Measurements from ENCODE around the gene QKI. TPM values are rescaled to one million over a fixed set of nuclear protein-coding genes. Genes with fewer than 3 reads are reported as not detected.

The QKI gene
- total RNA-seq, 1 donor from 2014 or later = 95.0 TPM

- H3K4me3 ChIP-seq (ENCODE audit: low read depth, low read length) = no peak overlapping the region
- TF ChIP-seq CTCF (conservative IDR thresholded peaks at IDR 0.05; ENCODE audit: low read depth, low read length) = no peak
- no peak for DNase-seq (ENCODE audit: low read depth)
Observed at GRCh38 chr6:163564534-163564933, 150.0 kb downstream of the QKI start.

- TF ChIP-seq CTCF (conservative IDR thresholded peaks at IDR 0.05; ENCODE audit: low read depth, low read length) = no peak
- no peak overlapping the region for H3K4me3 ChIP-seq (ENCODE audit: low read depth, low read length)
- DNase-seq (ENCODE audit: low read depth) = no peak
Observed at GRCh38 chr6:163565140-163565539, 150.6 kb downstream of the QKI start.

- no peak for DNase-seq (ENCODE audit: low read depth)
- TF ChIP-seq CTCF (conservative IDR thresholded peaks at IDR 0.05; ENCODE audit: low read depth, low read length) = no peak
- H3K4me3 ChIP-seq (ENCODE audit: low read depth, low read length) = no peak overlapping the region
Observed at GRCh38 chr6:163566056-163566455, 151.5 kb downstream of the QKI start.

GRCh38 chr6:163568275-163568674 lies 153.8 kb downstream of the QKI start:
- no peak for TF ChIP-seq CTCF (conservative IDR thresholded peaks at IDR 0.05; ENCODE audit: low read depth, low read length)
- DNase-seq (ENCODE audit: low read depth) = no peak
- H3K4me3 ChIP-seq (ENCODE audit: low read depth, low read length) = no peak overlapping the region

GRCh38 chr6:163570579-163571231 lies 156.2 kb downstream of the QKI start:
- no peak overlapping the region for H3K4me3 ChIP-seq (ENCODE audit: low read depth, low read length)
- DNase-seq (ENCODE audit: low read depth) = no peak
- no peak for TF ChIP-seq CTCF (conservative IDR thresholded peaks at IDR 0.05; ENCODE audit: low read depth, low read length)

GRCh38 chr6:163571730-163572129 lies 157.2 kb downstream of the QKI start:
- no peak overlapping the region for H3K4me3 ChIP-seq (ENCODE audit: low read depth, low read length)
- no peak for TF ChIP-seq CTCF (conservative IDR thresholded peaks at IDR 0.05; ENCODE audit: low read depth, low read length)
- no peak for DNase-seq (ENCODE audit: low read depth)

- no peak for TF ChIP-seq CTCF (conservative IDR thresholded peaks at IDR 0.05; ENCODE audit: low read depth, low read length)
- DNase-seq (ENCODE audit: low read depth) = no peak
- H3K4me3 ChIP-seq (ENCODE audit: low read depth, low read length) = no peak overlapping the region
Observed at GRCh38 chr6:163572612-163573011, 158.1 kb downstream of the QKI start.
